Esophagus mucosa (tissue), 1 donor: ENCODE measurements around the gene DMRTA2. TPM values are rescaled to one million over a fixed set of nuclear protein-coding genes. Genes with fewer than 3 reads are reported as not detected.
"Not testable (repeated sequence)": the region's sequence is repeated elsewhere in the genome, so short reads cannot be mapped to it uniquely, and the experiment has no call there.

Experiments
- ATAC-seq: fragments of 200-7000 bp; cut with Tn5 transposase; one replicate; pipeline ENCODE4 v1.9.1; 2020
- total RNA-seq: library from RNA; stranded (reverse); gene quantifications from one replicate; pipeline ENCODE4 v1.2.4, GENCODE V29; 2023
- donor health status: DM: yes; HTN: yes; CAD: no.

DMRTA2 gene
- total RNA-seq, 1 donor from 2014 or later: 1.7 TPM

- peak; percentile 73 for ATAC-seq
Observed at GRCh38 chr1:50423670-50424000, 392 bp upstream of the DMRTA2 start.

GRCh38 chr1:50422675-50422945 lies 633 bp downstream of the DMRTA2 start:
- ATAC-seq: peak; percentile 9

DNA sequence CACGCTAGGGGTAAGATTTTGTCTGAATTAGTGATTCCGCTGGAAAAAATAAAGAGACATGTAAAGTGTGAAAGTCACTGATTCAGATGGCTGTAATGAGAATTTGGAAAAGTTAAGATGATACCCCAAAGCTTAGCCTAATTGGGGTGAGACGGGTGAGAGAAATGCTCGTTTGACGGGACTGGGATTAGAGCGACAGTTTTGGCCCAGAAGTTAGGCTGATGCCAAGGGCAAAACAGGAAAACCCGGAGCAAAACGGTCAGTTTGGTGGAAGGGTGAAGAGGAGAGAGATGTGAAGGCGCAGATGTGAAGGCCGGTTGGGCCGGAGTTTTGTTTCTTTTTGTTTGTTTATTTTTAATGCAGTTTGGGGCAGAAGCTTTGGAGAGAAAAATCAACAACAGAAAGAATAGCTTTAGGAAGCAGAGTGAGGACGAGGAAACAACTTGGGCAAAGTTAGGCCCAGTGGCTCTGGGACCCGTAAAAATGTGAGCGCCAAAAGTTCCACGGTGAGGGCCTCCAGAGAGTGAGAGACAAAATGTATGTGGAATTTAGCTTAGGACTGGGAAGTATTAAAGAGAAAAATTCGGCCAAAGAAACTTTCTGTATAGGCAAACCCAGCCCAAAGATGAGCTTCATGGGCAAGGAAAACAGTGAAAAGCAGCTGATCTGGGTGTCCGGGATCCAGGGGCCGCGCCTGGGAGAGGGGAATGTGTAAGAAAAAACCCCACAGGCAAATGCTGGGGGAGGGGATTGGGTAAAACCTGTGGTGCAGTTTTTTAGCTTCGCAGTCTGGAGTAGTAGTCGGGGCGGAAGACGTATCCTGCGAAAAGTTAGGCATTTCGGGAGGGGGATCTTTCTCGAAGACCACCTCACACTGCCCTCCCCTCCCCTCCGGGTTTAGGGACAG lies 1.2 kb downstream of the DMRTA2 start:
- ATAC-seq: no peak

DNA sequence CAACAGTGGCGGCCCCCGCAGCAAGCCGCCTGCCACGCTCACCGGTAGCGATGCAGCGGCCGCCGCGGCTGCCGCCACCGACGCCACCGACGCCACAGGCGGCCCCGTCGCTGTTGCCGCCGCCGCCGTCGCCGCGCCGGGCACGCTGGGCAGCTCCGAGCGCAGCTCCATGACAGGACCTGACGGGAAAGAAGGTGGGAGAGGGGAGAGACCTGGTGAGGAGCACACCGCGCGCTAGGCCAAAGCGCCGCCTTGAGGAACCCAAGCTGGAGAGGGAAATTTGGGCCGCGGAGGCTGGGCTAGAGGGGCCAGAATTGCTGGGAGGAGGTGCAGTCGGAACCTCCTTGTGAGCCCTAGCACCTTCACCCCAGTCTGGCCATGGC lies 1.9 kb downstream of the DMRTA2 start:
- no peak for ATAC-seq

GRCh38 chr1:50420689-50421365 lies 2.4 kb downstream of the DMRTA2 start:
- ATAC-seq: no peak

- no peak for ATAC-seq
Observed at GRCh38 chr1:50419907-50420677, 3.2 kb downstream of the DMRTA2 start.

- ATAC-seq: no peak
Observed at GRCh38 chr1:50419192-50419906, 3.9 kb downstream of the DMRTA2 start.

GRCh38 chr1:50418600-50419109 lies 4.6 kb downstream of the DMRTA2 start:
- ATAC-seq: no peak

DNA sequence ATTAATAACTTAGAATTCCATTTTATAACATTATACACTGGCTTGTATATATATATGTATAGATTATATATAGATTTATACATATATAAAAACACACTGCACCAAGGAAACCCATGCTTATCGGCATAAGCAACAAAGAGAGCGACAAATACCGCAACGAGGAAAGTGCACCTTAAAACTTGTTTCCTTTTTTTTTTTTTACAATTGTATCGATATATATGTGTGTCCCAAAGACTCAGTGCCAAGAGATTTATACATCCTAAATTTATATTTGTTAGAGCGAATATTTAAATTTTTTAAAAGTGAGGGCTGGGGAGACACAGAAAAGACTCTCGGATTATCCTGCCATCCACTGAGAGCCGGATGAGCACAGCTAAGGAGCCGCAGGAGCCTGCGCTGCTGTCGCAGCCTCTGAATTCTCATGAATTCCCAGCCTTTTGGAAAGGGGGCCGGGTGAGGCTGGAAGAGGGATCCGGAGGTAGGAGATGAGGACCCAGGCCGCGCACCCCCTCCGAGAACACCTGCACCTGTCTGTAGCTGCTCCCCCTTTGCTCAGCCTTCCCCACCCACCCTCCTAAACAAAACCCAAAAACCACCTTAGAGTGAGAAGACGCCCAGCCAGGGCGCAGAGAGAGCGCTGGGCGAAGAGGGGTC lies 5.2 kb downstream of the DMRTA2 start:
- no peak for ATAC-seq

GRCh38 chr1:50417507-50417906 lies 5.7 kb downstream of the DMRTA2 start:
- ATAC-seq: no peak

DNA sequence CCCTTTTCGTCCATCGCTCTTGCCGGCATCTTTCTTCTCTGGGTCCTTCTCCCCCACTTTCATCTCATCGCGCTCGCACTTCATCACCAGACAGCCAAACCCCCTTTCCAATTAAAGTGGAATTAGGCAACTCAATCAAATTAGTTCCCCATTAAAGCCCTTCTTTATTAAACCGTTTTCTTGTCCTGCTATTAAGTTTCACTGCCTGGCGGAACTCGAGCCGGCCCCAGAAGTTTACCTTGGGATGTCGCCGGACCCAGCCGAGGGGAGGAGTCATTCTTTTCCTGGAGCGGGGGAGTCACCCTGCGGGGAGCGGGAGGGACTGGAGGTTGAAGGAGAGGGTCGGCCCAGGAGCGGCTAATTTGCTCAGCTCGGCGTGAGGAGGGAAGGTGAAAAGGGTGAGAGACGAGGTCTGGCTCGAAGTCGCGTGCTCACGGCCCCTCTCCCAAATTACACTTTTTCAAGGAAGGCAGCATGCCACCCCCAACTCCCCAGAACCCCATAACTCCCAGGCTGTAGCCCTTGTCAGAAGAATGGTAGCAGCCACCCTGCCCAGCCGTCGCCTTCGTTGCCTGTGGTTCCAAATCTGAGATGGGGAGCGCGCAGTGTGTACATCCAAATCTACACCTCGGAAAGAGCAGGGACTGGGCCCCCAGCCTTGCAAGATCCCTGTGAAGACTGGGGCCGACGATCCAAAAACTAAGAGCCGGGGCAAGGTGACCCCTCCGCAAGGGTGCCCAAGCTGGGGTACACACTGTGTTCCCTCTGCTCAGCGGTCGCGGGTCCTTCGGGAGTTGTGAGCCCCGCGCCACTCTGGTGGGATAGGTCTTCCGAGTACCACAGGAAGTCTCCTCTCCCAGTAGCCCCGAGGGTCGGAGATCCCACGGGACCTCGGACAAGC lies 6.4 kb downstream of the DMRTA2 start:
- ATAC-seq: no peak

- no peak for ATAC-seq
Observed at GRCh38 chr1:50416150-50416527, 7.1 kb downstream of the DMRTA2 start.

DNA sequence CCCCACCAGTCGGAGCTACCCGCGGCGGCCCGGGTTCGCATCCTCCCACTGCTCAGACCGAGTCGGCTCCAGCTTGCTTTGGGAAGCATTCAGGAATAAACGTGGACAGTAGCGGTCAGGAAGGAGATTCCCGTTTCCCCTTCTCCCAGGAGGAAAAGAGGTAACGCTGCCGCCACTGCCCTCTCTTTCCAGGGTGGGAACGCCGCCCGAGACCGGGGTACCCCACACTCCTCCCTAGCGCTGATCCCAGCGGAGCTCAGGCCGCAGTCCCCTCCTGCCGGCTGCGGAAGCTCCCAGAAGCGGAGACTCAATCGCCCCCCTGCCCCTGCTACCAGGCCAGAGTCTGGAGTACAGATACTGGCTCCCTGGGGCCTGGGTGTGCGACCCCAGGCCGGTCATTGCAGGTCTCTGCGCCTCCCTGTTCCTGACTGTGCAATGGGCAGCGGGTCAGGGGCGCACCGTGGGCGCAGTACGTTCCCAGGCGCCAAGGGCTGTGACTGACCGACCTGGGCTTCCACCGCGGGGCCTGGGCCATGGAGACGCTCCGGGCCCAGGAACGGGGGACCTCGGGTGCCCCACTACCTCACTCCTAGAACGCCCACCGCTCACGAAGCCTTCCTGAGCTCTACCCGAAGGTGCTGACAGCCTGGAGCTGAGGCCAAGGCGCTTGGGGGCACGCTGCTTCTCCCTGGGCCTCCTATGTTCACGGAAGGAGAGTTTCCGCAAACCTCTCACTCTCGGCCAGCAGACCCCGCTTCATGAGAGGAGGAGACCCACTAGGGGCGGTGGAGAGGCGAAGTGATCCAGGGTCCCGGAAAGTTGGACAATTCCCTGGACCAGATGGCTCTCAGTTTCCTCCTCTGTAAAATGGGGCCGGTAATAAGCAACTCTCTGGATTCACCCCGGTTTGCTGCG lies 7.8 kb downstream of the DMRTA2 start:
- no peak for ATAC-seq

GRCh38 chr1:50414853-50415234 lies 8.4 kb downstream of the DMRTA2 start:
- no peak for ATAC-seq

DNA sequence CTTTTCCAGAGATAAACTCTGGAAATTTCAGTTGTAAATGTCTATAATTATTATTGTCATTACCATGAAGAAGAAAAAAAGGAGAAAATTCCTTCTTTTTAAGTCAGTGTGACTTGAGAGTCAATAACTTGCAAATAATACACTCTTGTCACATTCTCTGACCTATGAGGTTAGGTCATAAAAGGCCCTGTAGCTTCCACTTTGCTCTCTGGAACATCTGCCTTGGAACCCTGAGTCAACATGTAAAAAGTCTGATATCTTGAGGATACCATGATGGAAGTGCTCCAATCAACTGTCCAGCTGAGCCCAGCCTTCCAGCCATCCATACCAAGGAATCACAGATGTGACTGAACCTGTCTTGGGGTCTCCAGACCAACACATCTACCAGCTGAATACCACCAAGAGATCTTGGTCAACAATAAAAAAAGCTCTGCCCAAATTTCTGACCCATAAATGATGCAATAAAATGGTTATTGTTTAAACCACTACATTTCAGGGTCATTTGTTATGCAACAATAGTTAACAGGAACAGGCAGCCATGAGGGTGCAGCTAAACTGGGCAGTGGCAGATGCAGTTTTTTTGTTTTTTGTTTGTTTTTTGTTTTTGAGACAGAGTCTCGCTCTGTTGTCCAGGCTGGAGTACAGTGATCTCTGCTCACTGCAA lies 10.3 kb downstream of the DMRTA2 start:
- ATAC-seq: no peak

DNA sequence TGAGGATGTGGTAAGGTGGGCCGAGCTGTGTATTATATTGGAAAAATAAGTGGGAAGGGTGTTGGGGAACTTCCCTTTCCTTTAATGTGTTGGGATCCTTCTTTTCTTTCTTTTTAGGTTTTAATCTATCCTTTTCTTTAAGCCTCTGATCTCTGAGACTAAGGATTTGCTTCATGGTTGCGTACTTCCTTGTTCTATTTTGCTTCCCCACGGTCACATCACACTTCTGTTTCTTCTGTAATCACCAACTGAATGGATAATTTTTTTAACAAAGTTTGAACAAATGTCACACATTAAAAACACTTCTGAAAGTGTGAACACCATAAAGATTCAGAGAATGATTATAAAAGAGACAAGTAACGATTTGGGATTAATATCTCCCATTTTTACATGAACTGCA lies 17.4 kb downstream of the DMRTA2 start:
- no peak for ATAC-seq

GRCh38 chr1:50393522-50394120 lies 29.6 kb downstream of the DMRTA2 start:
- no peak for ATAC-seq

DNA sequence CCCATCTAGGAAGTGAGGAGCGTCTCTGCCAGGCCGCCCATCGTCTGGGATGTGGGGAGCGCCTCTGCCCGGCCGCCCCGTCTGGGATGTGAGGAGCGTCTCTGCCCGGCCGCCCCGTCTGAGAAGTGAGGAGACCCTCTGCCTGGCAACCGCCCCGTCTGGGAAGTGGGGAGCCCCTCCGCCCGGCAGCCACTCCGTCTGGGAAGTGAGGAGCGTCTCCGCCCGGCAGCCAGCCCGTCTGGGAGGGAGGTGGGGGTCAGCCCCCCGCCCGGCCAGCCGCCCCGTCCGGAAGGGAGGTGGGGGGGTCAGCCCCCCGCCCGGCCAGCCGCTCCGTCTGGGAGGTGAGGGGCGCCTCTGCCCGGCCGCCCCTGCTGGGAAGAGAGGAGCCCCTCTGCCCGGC lies 41.7 kb downstream of the DMRTA2 start:
- not testable (repeated sequence) for ATAC-seq

- ATAC-seq: no peak
Observed at GRCh38 chr1:50378770-50379169, 44.5 kb downstream of the DMRTA2 start.
